ENCODE measurements around the gene GLIS2.

DNA sequence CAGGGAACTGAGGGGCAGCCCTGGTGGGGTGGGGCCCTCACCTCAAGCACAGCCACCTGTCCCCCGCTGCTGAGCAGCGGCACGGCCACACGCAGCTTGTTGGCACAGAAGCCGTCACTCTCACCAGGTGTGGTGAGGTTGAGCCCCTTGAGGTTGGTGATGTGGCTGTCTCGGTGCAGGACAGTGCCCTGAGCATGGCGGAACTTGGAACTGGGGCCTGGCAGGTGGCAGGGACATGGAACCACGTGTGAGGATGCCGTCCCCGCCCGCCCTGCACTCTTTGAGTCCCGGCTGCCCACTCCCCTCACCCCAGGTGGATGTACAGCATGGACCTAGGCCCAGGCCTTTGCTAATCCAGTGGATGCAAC lies 46.1 kb downstream of the GLIS2 start:
- TF ChIP-seq, protein P1, sequence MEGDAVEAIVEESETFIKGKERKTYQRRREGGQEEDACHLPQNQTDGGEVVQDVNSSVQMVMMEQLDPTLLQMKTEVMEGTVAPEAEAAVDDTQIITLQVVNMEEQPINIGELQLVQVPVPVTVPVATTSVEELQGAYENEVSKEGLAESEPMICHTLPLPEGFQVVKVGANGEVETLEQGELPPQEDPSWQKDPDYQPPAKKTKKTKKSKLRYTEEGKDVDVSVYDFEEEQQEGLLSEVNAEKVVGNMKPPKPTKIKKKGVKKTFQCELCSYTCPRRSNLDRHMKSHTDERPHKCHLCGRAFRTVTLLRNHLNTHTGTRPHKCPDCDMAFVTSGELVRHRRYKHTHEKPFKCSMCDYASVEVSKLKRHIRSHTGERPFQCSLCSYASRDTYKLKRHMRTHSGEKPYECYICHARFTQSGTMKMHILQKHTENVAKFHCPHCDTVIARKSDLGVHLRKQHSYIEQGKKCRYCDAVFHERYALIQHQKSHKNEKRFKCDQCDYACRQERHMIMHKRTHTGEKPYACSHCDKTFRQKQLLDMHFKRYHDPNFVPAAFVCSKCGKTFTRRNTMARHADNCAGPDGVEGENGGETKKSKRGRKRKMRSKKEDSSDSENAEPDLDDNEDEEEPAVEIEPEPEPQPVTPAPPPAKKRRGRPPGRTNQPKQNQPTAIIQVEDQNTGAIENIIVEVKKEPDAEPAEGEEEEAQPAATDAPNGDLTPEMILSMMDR (IDR thresholded peaks at IDR 0.05; ENCODE audit: low read length), result no peak
- TF ChIP-seq EZH2 (IDR thresholded peaks at IDR 0.05; ENCODE audit: borderline replicate concordance, low read length), result no peak

Measured in OCI-LY1 (cell line).